Gastrocnemius medialis (tissue), 4 donors: ENCODE results near the gene DNAJC18. TPM values are rescaled to one million over a fixed set of nuclear protein-coding genes. Genes with fewer than 3 reads are reported as not detected.

Source experiments
- ATAC-seq, 2 donors: fragments of 150-250 bp; one replicate each; pipeline ENCODE4 v1.9.1; 2016
- DNase-seq, 2 donors: peaks; one replicate each; pipeline ENCODE4 v3.0.0-alpha.2; 2019
- H3K27ac ChIP-seq, 4 donors: fragments of 200-600 bp; sonication (generic); 1 replicate in 1 of 4; 2 replicates in 3 of 4; pipeline ENCODE4 v1.5.1; 2016 to 2018; ENCODE audit warnings: mild to moderate bottlenecking in 2 of 4, moderate library complexity in 1 of 4
- H3K27me3 ChIP-seq, 3 donors: fragments of 200-600 bp; sonication (generic) in 2 of 3; 1 replicate in 1 of 3; 2 replicates in 2 of 3; pipeline versions ENCODE4 v1.5.1 to v1.6.0; 2016 to 2019; ENCODE audit warnings: mild to moderate bottlenecking in 1 of 3, moderate library complexity in 1 of 3
- H3K36me3 ChIP-seq, 2 donors: fragments of 200-600 bp; sonication (generic) in 1 of 2; one replicate each; pipeline ENCODE4 v1.5.1; 2017 to 2018
- H3K4me1 ChIP-seq, 2 donors: fragments of 200-600 bp; sonication (generic) in 1 of 2; one replicate each; pipeline ENCODE4 v1.5.1; 2016 to 2017; ENCODE audit warnings: mild to moderate bottlenecking in 2 of 2
- H3K4me3 ChIP-seq, 4 donors: fragments of 200-600 bp; sonication (generic) in 3 of 4; 1 replicate in 1 of 4; 2 replicates in 3 of 4; pipeline ENCODE4 v1.5.1; 2016 to 2019; ENCODE audit warnings: mild to moderate bottlenecking in 2 of 4
- H3K9me3 ChIP-seq, 3 donors: fragments of 200-600 bp; sonication (generic) in 2 of 3; 1 replicate in 1 of 3; 2 replicates in 2 of 3; pipeline ENCODE4 v1.5.1; 2016 to 2019
- POLR2A ChIP-seq, 2 donors: fragments of 450-650 bp; IDR thresholded peaks; one replicate each; pipeline ENCODE4 v1.6.1; 2017; ENCODE audit warnings: antibody characterized with exemption in 2 of 2, mild to moderate bottlenecking in 2 of 2, moderate library complexity in 2 of 2
- in situ Hi-C, 4 donors: fragments of 200-750 bp; cut with MboI; loops; one replicate each; pipeline versions ENCODE4 v1.15.0 to v1.8.0; 2017; ENCODE audit warnings: low sequenced_read_pairs in 4 of 4
- intact Hi-C: fragments of 100-400 bp; cut with DNase I; formaldehyde crosslinking; loops from one replicate; pipeline ENCODE4 v1.15.1; 2023; ENCODE audit warnings: low total_unique reads
- total RNA-seq, 4 donors: library from RNA; depleted of rRNA; stranded (reverse); fragments of >200 nt; gene quantifications; one replicate each; pipeline versions ENCODE4 v1.1.0 to v1.2.3, GENCODE V29; 2016
- TF ChIP-seq, protein P1 (sequence below), 5 experiments: fragments of 450-650 bp in 3 of 5; fragments of 200-600 bp in 2 of 5; sonication (generic) in 2 of 5; IDR thresholded peaks in 4 of 5; conservative IDR thresholded peaks in 1 of 5; 1 replicate in 4 of 5; 2 replicates in 1 of 5; pipeline ENCODE4 v1.5.1; 2016 to 2019; ENCODE audit warnings: antibody characterized with exemption in 5 of 5, mild to moderate bottlenecking in 3 of 5, moderate library complexity in 3 of 5

DNAJC18 gene
- total RNA-seq, 4 donors from 2014 or later = 5.1 to 21.7 (median 13.3) TPM

DNA sequence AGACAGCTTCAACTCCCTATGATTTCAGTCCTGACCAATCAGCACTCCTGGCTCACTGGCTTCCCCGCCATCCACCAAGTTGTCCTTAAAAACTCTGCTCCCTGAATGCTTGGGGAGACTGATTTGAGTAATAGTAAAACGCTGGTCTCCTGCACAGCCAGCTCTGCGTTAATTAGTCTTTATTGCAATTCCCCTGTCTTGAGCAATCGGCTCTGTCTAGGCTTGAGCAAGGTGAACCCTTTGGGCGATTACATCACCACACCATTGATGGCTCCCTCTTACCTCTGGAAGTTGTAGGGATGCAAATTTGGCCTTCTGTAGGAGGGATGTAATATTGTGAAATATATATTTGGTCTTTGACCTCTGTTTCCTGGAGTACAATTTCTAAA, 53.3 kb downstream of the DNAJC18 start:
- H3K4me3 ChIP-seq = no peak overlapping the region
- H3K27ac ChIP-seq = no peak overlapping the region
- intact Hi-C loops (no loop called here), in situ Hi-C loops (no loop called here)
- TF ChIP-seq POLR2A (IDR thresholded peaks at IDR 0.05) = no peak
- TF ChIP-seq, protein P1, sequence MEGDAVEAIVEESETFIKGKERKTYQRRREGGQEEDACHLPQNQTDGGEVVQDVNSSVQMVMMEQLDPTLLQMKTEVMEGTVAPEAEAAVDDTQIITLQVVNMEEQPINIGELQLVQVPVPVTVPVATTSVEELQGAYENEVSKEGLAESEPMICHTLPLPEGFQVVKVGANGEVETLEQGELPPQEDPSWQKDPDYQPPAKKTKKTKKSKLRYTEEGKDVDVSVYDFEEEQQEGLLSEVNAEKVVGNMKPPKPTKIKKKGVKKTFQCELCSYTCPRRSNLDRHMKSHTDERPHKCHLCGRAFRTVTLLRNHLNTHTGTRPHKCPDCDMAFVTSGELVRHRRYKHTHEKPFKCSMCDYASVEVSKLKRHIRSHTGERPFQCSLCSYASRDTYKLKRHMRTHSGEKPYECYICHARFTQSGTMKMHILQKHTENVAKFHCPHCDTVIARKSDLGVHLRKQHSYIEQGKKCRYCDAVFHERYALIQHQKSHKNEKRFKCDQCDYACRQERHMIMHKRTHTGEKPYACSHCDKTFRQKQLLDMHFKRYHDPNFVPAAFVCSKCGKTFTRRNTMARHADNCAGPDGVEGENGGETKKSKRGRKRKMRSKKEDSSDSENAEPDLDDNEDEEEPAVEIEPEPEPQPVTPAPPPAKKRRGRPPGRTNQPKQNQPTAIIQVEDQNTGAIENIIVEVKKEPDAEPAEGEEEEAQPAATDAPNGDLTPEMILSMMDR (IDR thresholded peaks at IDR 0.05 in 4 of 5, conservative IDR thresholded peaks at IDR 0.05 in 1 of 5) = no peak
- DNase-seq (no peak), ATAC-seq (no peak)
- H3K4me1 ChIP-seq = peaks cover 10 to 33% of the 10 kb centered on the region in 2 donors
- H3K9me3 ChIP-seq = no peaks in the 10 kb centered on the region
- H3K36me3 ChIP-seq = no peaks in the 10 kb centered on the region
- H3K27me3 ChIP-seq = no peaks in the 10 kb centered on the region

DNA sequence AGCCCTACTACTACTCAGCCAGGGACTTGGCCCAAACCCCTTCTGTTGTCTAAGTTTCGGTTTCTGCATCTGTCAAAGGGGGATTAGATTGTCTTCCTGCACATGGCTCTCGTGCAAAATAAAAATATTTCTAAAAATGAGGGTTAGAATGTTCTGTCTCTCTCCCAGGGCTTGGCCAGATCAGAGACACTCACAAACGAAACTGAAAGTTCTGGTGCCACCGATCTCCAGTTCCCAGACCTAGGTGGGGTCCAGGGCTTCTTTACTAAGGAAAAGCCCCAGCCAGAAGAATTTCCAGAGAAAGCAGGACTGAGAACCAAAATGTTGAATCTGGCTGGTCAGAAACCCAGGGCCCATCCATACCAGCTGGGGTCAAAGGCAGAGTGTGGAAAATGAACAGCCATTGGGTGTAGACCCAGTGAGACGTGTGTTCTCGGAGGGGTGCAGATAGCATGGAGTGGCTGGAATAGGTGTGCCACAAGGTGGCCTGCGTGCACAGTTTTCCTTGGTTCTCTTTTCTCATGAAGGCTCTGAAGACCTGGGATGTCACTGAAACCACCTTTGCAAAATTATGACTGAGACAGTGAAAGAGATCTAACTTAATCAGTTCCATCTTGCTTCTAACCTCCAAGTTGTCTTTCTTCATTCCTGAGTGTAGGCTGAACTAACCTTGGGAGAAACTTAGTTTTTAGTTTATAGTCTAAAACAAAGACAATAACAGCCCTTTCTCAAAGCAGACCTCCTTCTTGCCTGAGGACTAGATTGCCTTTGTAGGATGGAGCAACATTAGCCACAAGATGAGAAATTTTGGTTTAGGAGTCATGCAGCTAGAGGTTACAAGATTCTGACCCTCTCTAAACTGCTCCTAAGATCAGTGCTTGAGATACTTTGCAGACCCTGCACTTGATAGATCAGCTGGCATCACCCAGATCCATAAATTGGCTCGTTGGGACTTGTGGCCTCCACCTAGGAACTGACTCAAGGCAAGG, 54.0 kb downstream of the DNAJC18 start:
- H3K4me3 ChIP-seq = peak overlapping the region; percentile 34 to 47 (median 44)
- H3K36me3 ChIP-seq = no peaks in the 10 kb centered on the region

DNA sequence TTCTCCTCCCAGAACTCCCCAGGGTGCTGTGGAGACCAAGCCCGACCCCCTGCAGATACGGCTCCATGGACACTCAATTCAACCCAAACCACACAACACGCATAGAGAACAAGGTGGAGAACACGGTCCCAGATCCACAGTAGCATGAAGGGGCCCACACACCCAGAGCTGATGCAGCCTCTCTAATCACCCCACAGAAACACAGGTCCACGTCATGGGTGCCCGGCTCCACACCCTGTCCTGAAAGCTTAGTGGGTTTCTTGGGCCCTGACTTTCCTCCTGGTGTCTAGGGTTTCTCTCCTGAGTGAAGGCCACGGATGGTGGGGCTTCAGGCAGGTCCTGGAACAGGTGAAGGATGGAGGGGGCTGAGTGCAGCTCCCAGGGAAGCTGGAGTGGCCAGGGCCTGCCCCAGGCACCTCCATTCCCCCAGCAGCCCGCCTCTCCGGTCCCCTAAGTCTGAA, 54.7 kb downstream of the DNAJC18 start:
- Histone ChIP-seq H3K9me3 (no peaks in the 10 kb centered on the region), H3K4me1 (peaks cover 10 to 21% of the 10 kb centered on the region in 2 donors), H3K27me3 (no peaks in the 10 kb centered on the region), H3K4me3 (peak overlapping the region; percentile 34 to 47 (median 44)), H3K36me3 (no peaks in the 10 kb centered on the region), H3K27ac (peak overlapping the region; percentile 57 to 75 (median 64))
- in situ Hi-C loops (no loop called here), intact Hi-C loops (no loop called here)
- no peak for ATAC-seq
- no peak for TF ChIP-seq POLR2A (IDR thresholded peaks at IDR 0.05)
- TF ChIP-seq, protein P1 (IDR thresholded peaks at IDR 0.05 in 4 of 5, conservative IDR thresholded peaks at IDR 0.05 in 1 of 5) = no peak
- no peak for DNase-seq

More for the DNA sequence above, 54.0 kb downstream of the DNAJC18 start:
- DNase-seq (peak in 1 of 2 donors; percentile 40), ATAC-seq (peak; percentile 29 to 60)
- peaks cover 10 to 26% of the 10 kb centered on the region in 2 donors for H3K4me1 ChIP-seq
- H3K27ac ChIP-seq = peak overlapping the region; percentile 57 to 75 (median 64)
- no peaks in the 10 kb centered on the region for H3K9me3 ChIP-seq
- in situ Hi-C loops (no loop called here), intact Hi-C loops (no loop called here)
- TF ChIP-seq, protein P1 (IDR thresholded peaks at IDR 0.05 in 4 of 5, conservative IDR thresholded peaks at IDR 0.05 in 1 of 5) = peak in 4 of 5 experiments; percentile 10 to 48 (median 38)
- TF ChIP-seq POLR2A (IDR thresholded peaks at IDR 0.05) = no peak
- H3K27me3 ChIP-seq = no peaks in the 10 kb centered on the region

DNA sequence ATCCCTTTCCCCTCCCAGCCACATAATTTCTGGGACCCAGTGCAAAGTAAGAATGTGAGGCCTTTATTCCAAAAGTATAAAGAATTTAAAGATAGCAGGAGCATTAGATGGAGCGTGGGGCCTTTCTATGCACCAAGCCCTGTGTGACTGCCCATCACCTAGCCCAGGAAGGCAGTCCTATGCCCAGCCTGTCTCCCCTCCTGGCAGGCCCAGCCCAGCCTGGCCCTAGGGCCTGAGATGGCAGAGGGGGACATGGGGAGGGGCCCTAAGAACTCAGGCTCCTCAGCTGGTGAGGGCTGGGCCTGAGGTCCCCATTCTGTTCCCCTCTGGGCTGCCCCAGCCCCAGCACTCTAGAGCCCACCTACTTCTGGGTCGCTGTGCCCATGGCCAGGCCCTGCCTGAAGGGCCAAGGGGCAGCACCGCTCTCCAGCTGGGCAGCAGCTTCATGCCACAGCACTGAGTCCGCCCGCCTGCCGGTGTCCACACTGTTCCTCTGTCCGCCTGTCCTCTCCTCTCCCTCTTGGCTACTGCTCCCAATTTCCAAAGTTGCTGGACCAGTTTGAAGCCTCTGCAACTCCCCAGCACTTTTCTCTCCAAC, 55.2 kb downstream of the DNAJC18 start:
- in situ Hi-C loops = no loop called here
- Histone ChIP-seq H3K27me3 (no peaks in the 10 kb centered on the region), H3K9me3 (no peaks in the 10 kb centered on the region), H3K36me3 (no peaks in the 10 kb centered on the region), H3K27ac (peak overlapping the region in 2 of 4 donors; percentile 59 to 75), H3K4me3 (no peak overlapping the region), H3K4me1 (peaks cover 10 to 18% of the 10 kb centered on the region in 2 donors)
- intact Hi-C loops = no loop called here
- no peak for ATAC-seq
- DNase-seq = no peak
- TF ChIP-seq POLR2A (IDR thresholded peaks at IDR 0.05) = no peak
